Kidney (tissue), 14 donors: ENCODE results near the gene ABTB2. TPM values are rescaled to one million over a fixed set of nuclear protein-coding genes. Genes with fewer than 3 reads are reported as not detected.
A peak's percentile ranks its signal among the peaks of the same experiment; 100 is the strongest.

ENCODE experiments used
- DNase-seq, 5 donors: peaks; one replicate each; pipeline ENCODE4 v3.0.0-alpha.2; 2013 to 2020
- FAIRE-seq: peaks from 2 replicates; lab custom pipeline; 2012; peaks lifted over from hg19 to GRCh38; lab: Jason Lieb, UNC
- H3K27ac ChIP-seq, 2 donors: one replicate each; pipeline ENCODE4 v1.7.0; 2013; ENCODE audit warnings: low read depth in 2 of 2, low read length in 2 of 2, inconsistent platforms in 1 of 2
- H3K27me3 ChIP-seq: one replicate; pipeline ENCODE4 v1.7.1; 2013; ENCODE audit warnings: low read length, inconsistent platforms; ENCODE audit not compliant: control insufficient read depth, insufficient read depth
- H3K36me3 ChIP-seq, 3 donors: one replicate each; pipeline versions ENCODE4 v1.7.0 to v1.7.1; 2013; ENCODE audit warnings: low read length in 3 of 3, control low read depth in 1 of 3, inconsistent platforms in 1 of 3; ENCODE audit not compliant: insufficient read depth in 3 of 3, control insufficient read depth in 2 of 3
- H3K4me1 ChIP-seq, 3 donors: one replicate each; pipeline versions ENCODE4 v1.7.0 to v1.7.1; 2013; ENCODE audit warnings: low read length in 3 of 3, inconsistent platforms in 1 of 3, low read depth in 1 of 3; ENCODE audit not compliant: control insufficient read depth in 2 of 3, insufficient read depth in 2 of 3
- H3K4me3 ChIP-seq, 3 donors: one replicate each; pipeline versions ENCODE4 v1.7.0 to v1.8.1; 2013; ENCODE audit warnings: low read length in 3 of 3, control low read depth in 1 of 3, inconsistent platforms in 1 of 3
- H3K9ac ChIP-seq, 3 donors: one replicate each; pipeline versions ENCODE4 v1.7.0 to v1.7.1; 2013; ENCODE audit warnings: low read length in 3 of 3, control low read depth in 1 of 3, inconsistent platforms in 1 of 3
- H3K9me3 ChIP-seq, 3 donors: one replicate each; pipeline versions ENCODE4 v1.7.0 to v1.7.1; 2013; ENCODE audit warnings: low read length in 3 of 3, control low read depth in 1 of 3, inconsistent platforms in 1 of 3; ENCODE audit not compliant: control insufficient read depth in 2 of 3, insufficient read depth in 1 of 3
- intact Hi-C: fragments of 100-400 bp; cut with DNase I; formaldehyde crosslinking; loops from one replicate; pipeline ENCODE4 v1.11.1; 2022
- polyA plus RNA-seq: library from polyadenylated mRNA; stranded (reverse); fragments of 350-450 nt; fragmentation: Illumina TruSeq; extraction: RNeasy Lipid Tissue Mini Kit (QIAGEN cat#74804); gene quantifications from one replicate; pipeline ENCODE4 v1.2.3, GENCODE V29; 2014; ENCODE audit warnings: low read depth, low replicate concordance; ENCODE audit not compliant: insufficient read depth
- total RNA-seq: library from RNA; stranded (reverse); fragmentation: NEBNext Ultra II Directional; extraction: Animal tissue kit (Norgen Biotek cat#: 25700); gene quantifications from one replicate; pipeline ENCODE4 v1.2.1, GENCODE V29; 2021
- TF ChIP-seq, protein P1 (sequence below): IDR thresholded peaks from 3 replicates; pipeline ENCODE4 v1.5.1; 2012; ENCODE audit warnings: mild to moderate bottlenecking, moderate library complexity, borderline replicate concordance; ENCODE audit not compliant: insufficient read depth; ENCODE audit errors: extremely low read depth
- donor health status: control.
- donor health status: control.
- donor health status: control.
- donor health status: control.
- donor health status: control.
- donor health status: DM: yes; HTN: yes; CAD: no.
- donor health status: Normal renal cell carcinoma (clear cell type).

Gene ABTB2
- total and polyA plus RNA-seq, 2 donors from 2014 or later = 7.6 to 22.1 TPM

DNA sequence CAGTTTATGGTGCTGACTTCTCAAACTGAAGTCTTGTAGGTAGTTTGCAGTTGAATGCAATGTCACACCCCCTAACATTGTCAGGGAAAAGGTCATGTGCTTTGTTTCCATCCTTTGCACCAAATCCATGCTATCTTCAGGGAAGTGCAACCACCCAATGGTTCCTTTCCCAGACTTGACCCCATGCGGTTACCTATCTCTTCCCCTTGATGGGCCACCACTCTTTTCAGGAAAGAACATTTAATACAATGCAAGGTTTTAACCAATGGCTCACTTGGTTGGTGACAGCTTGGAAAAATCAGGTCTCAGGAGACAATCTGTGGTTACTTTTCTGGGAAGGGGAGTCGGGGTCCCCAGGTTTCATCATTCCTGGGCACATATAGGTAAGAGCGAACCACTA is 2.1 kb downstream of the ABTB2 start:
- Histone ChIP-seq H3K27me3 (peaks cover 11% of the 10 kb centered on the region), H3K4me3 (peak overlapping the region; percentile 40 to 79 (median 73)), H3K9ac (no peak overlapping the region), H3K36me3 (no peaks in the 10 kb centered on the region), H3K9me3 (no peaks in the 10 kb centered on the region), H3K4me1 (peaks cover 0 to 29% (median 4%) of the 10 kb centered on the region in 3 donors), H3K27ac (no peak overlapping the region)
- TF ChIP-seq, protein P1, sequence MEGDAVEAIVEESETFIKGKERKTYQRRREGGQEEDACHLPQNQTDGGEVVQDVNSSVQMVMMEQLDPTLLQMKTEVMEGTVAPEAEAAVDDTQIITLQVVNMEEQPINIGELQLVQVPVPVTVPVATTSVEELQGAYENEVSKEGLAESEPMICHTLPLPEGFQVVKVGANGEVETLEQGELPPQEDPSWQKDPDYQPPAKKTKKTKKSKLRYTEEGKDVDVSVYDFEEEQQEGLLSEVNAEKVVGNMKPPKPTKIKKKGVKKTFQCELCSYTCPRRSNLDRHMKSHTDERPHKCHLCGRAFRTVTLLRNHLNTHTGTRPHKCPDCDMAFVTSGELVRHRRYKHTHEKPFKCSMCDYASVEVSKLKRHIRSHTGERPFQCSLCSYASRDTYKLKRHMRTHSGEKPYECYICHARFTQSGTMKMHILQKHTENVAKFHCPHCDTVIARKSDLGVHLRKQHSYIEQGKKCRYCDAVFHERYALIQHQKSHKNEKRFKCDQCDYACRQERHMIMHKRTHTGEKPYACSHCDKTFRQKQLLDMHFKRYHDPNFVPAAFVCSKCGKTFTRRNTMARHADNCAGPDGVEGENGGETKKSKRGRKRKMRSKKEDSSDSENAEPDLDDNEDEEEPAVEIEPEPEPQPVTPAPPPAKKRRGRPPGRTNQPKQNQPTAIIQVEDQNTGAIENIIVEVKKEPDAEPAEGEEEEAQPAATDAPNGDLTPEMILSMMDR = no peak
- intact Hi-C loops = loop anchor here (10.0 kb wide), 1 partner anchor 181 kb away; no protein-coding TSS in a partner anchor
- DNase-seq (no peak), FAIRE-seq (no peak)

DNA sequence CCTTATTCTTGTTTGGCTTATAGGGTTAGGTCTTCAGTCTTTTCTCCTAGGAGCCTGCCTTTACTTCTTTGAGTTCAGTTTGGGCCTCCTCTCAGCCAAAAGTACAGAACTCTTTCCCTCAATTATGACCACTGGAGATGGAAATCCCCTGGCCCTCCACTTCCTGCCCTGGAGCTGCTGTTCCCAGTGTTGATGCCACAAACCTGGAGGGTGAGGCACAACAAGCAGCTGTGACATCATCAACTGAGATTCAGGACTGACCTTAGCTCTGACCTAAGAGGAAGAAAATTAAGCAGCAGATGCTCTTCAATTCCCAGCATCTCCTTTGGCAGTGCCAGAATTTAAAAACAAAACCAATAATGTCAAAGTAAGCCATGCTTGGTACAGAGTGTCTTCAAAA is 3.0 kb downstream of the ABTB2 start:
- FAIRE-seq = no peak
- peaks cover 11% of the 10 kb centered on the region for H3K27me3 ChIP-seq
- TF ChIP-seq, protein P1 = no peak
- peak overlapping the region in 2 of 3 donors; percentile 73 to 79 for H3K4me3 ChIP-seq
- no peaks in the 10 kb centered on the region for H3K9me3 ChIP-seq
- H3K4me1 ChIP-seq = peaks cover 0 to 29% (median 5%) of the 10 kb centered on the region in 3 donors
- no peaks in the 10 kb centered on the region for H3K36me3 ChIP-seq
- H3K9ac ChIP-seq = peak overlapping the region in 1 of 3 donors; percentile 29
- no peak for DNase-seq
- intact Hi-C loops = loop anchor here (10.0 kb wide), 1 partner anchor 180 kb away; no protein-coding TSS in a partner anchor
- H3K27ac ChIP-seq = no peak overlapping the region

DNA sequence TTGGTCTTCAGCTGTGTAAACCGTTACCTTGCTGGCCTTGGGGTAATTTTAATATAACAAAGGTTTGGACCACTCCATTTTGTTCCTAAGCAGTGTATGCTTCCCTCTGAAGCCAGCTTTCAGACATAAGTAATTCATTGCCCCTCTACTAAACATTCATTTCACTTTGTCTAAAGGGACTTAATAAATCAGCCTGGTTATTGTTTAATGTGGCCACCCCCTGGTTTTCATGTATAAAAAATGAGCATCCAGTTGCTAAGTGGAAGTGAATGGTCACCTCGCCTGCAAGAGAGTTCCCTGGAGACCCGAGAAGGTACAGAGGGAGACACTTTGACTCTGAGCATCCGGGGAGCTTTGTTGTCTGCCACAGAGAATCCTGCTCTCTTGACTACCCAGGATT is 3.9 kb downstream of the ABTB2 start:
- FAIRE-seq (no peak), DNase-seq (no peak)
- Histone ChIP-seq H3K36me3 (no peaks in the 10 kb centered on the region), H3K9me3 (no peaks in the 10 kb centered on the region), H3K27ac (no peak overlapping the region), H3K27me3 (peaks cover 11% of the 10 kb centered on the region), H3K4me1 (peaks cover 0 to 29% (median 8%) of the 10 kb centered on the region in 3 donors), H3K9ac (peak overlapping the region in 2 of 3 donors; percentile 19 to 49), H3K4me3 (peak overlapping the region in 1 of 3 donors; percentile 14)
- intact Hi-C loops = loop anchor here (10.0 kb wide), 1 partner anchor 179 kb away; no protein-coding TSS in a partner anchor
- TF ChIP-seq, protein P1 = no peak
